Sigmoid colon (tissue), 7 donors: ENCODE data around the gene THSD1. TPM values are rescaled to one million over a fixed set of nuclear protein-coding genes. Genes with fewer than 3 reads are reported as not detected.

ENCODE experiments used
- DNase-seq: peaks from one replicate; pipeline ENCODE4 v3.0.0-alpha.2; 2019
- H3K27ac ChIP-seq, 4 donors: fragments of 200-600 bp; sonication (generic); one replicate each; pipeline ENCODE4 v1.5.1; 2016 to 2019; ENCODE audit warnings: mild to moderate bottlenecking in 1 of 4
- H3K27me3 ChIP-seq, 3 donors: fragments of 200-600 bp; sonication (generic); one replicate each; pipeline ENCODE4 v1.5.1; 2019; ENCODE audit warnings: mild to moderate bottlenecking in 1 of 3
- H3K36me3 ChIP-seq, 4 donors: fragments of 200-600 bp; sonication (generic); one replicate each; pipeline ENCODE4 v1.5.1; 2016 to 2019
- H3K4me1 ChIP-seq, 4 donors: fragments of 200-600 bp; sonication (generic); one replicate each; pipeline ENCODE4 v1.5.1; 2017 to 2019
- H3K4me3 ChIP-seq, 4 donors: fragments of 200-600 bp; sonication (generic); one replicate each; pipeline ENCODE4 v1.5.1; 2017 to 2019; ENCODE audit warnings: mild to moderate bottlenecking in 2 of 4, moderate library complexity in 1 of 4
- H3K9me3 ChIP-seq, 4 donors: fragments of 200-600 bp in 3 of 4; sonication (generic) in 3 of 4; one replicate each; pipeline versions ENCODE4 v1.5.1 to v1.6.1; 2013 to 2019
- CTCF ChIP-seq, 4 experiments: fragments of 450-650 bp in 3 of 4; fragments of 200-600 bp in 1 of 4; IDR thresholded peaks; one replicate each; pipeline ENCODE4 v1.5.1; 2016 to 2019; ENCODE audit warnings: antibody characterized with exemption in 4 of 4, mild to moderate bottlenecking in 3 of 4, moderate library complexity in 2 of 4
- EP300 ChIP-seq, 4 donors: sonication (generic); formaldehyde crosslinking; IDR thresholded peaks; one replicate each; pipeline ENCODE4 v1.6.1; 2017; ENCODE audit warnings: antibody characterized with exemption in 4 of 4
- POLR2A ChIP-seq, 2 donors: fragments of 450-650 bp; IDR thresholded peaks; one replicate each; pipeline ENCODE4 v1.6.1; 2016; ENCODE audit warnings: antibody characterized with exemption in 2 of 2, mild to moderate bottlenecking in 2 of 2, moderate library complexity in 2 of 2
- POLR2AphosphoS5 ChIP-seq, 4 donors: sonication (generic); formaldehyde crosslinking; IDR thresholded peaks; one replicate each; pipeline ENCODE4 v1.6.1; 2017; ENCODE audit warnings: antibody characterized with exemption in 4 of 4
- WGBS, 2 donors: extraction: QIAGEN DNeasy Blood & Tissue Kit; methylation state at CpG; one replicate each; pipeline ENCODE4 v1.1.7; 2013; 5-methylcytosine and 5-hydroxymethylcytosine counted together
- intact Hi-C: fragments of 100-400 bp; cut with DNase I; formaldehyde crosslinking; loops from one replicate; pipeline ENCODE4 v1.15.1; 2023
- polyA plus RNA-seq, 3 donors: library from polyadenylated mRNA; stranded (reverse); fragments of 200-250 nt; gene quantifications; one replicate each; pipeline ENCODE4 v1.2.3, GENCODE V29; 2013
- total RNA-seq, 4 donors: library from RNA; depleted of rRNA; stranded (reverse); fragments of >200 nt; gene quantifications; one replicate each; pipeline ENCODE4 v1.1.0, GENCODE V29; 2016
- donor health status: healthy with polysubstance abuse.
- donor health status: Bipolar disorder and iron deficiency.
- donor health status: healthy.

THSD1 gene
- total RNA-seq (1 to 10 TPM; 3.0 to 6.4 (median 4.8) TPM), polyA plus RNA-seq (1 to 10 TPM in 1 of 3 donors, under 1 TPM in 1, not detected in 1; 0.60 to 1.6 TPM)

- TF ChIP-seq POLR2AphosphoS5 (IDR thresholded peaks at IDR 0.05) (peak in 3 of 4 donors; percentile 8 to 46 (median 27)), POLR2A (IDR thresholded peaks at IDR 0.05) (no peak)
- Histone ChIP-seq H3K4me3 (peak within 1 kb of the TSS; percentile 20 to 50 (median 42)), H3K9me3 (no peaks in the 10 kb centered on the region), H3K27me3 (peaks cover 0 to 22% (median 13%) of the 10 kb centered on the region in 3 donors), H3K4me1 (peaks cover 0 to 15% (median 12%) of the 10 kb centered on the region in 4 donors), H3K27ac (peak within 1 kb of the TSS; percentile 4 to 49 (median 18)), H3K36me3 (peaks cover 0 to 17% (median 0%) of the 10 kb centered on the region in 4 donors)
- peak; percentile 82 for DNase-seq
- WGBS, 2 donors = 1% methylated on average over 68 of the region's 68 CpGs
- intact Hi-C loops = no loop called here
Observed at GRCh38 chr13:52405767-52406494, at the start of gene THSD1. TSS of gene THSD1 (minus strand) at chr13:52406172. CDS start at chr13:52402600, 3,572 bp downstream.

GRCh38 chr13:52455677-52456041 lies 49.7 kb upstream of the THSD1 start:
- Histone ChIP-seq H3K4me3 (peak overlapping the region; percentile 49 to 88 (median 73)), H3K27me3 (no peaks in the 10 kb centered on the region), H3K27ac (peak overlapping the region; percentile 88 to 96 (median 95)), H3K9me3 (no peaks in the 10 kb centered on the region), H3K4me1 (peaks cover 0 to 19% (median 15%) of the 10 kb centered on the region in 4 donors), H3K36me3 (no peaks in the 10 kb centered on the region)
- no peak for TF ChIP-seq CTCF (IDR thresholded peaks at IDR 0.05)
- 0 to 1% methylated on average over 37 of the region's 37 CpGs for WGBS, 2 donors
- intact Hi-C loops = loop anchor here (10.0 kb wide), 1 partner anchor 1051 kb away; no protein-coding TSS in a partner anchor
- peak; percentile 83 for DNase-seq

GRCh38 chr13:52454820-52455676 lies 49.1 kb upstream of the THSD1 start, which contains the start of gene CKAP2:
TSS of gene CKAP2 (plus strand) at chr13:52455478. CDS start at chr13:52455557, 79 bp downstream.
- peak; percentile 97 for DNase-seq
- WGBS, 2 donors = 0% methylated on average over 56 of the region's 56 CpGs
- no peaks in the 10 kb centered on the region for H3K27me3 ChIP-seq
- H3K4me3 ChIP-seq = peak within 1 kb of the TSS; percentile 49 to 88 (median 73)
- H3K36me3 ChIP-seq = no peaks in the 10 kb centered on the region
- intact Hi-C loops = loop anchor here (5.0 to 10.0 kb wide), 4 partner anchors 162 to 1050 kb away; partner anchors contain the start of genes SUGT1 and WDFY2
- peak within 1 kb of the TSS; percentile 88 to 96 (median 95) for H3K27ac ChIP-seq
- no peaks in the 10 kb centered on the region for H3K9me3 ChIP-seq
- H3K4me1 ChIP-seq = peaks cover 0 to 20% (median 16%) of the 10 kb centered on the region in 4 donors
- peak; percentile 71 to 94 (median 83) for TF ChIP-seq POLR2AphosphoS5 (IDR thresholded peaks at IDR 0.05)
- TF ChIP-seq POLR2A (IDR thresholded peaks at IDR 0.05) = peak; percentile 46 to 54
- no peak for TF ChIP-seq CTCF (IDR thresholded peaks at IDR 0.05)

- Histone ChIP-seq H3K27ac (peak overlapping the region; percentile 88 to 96 (median 95)), H3K4me1 (peaks cover 0 to 21% (median 16%) of the 10 kb centered on the region in 4 donors), H3K4me3 (peak overlapping the region; percentile 49 to 88 (median 73)), H3K9me3 (no peaks in the 10 kb centered on the region), H3K36me3 (no peaks in the 10 kb centered on the region), H3K27me3 (no peaks in the 10 kb centered on the region)
- intact Hi-C loops = loop anchor here (5.0 to 10.0 kb wide), 4 partner anchors 163 to 1050 kb away; partner anchors contain the start of genes SUGT1 and WDFY2
- TF ChIP-seq POLR2AphosphoS5 (IDR thresholded peaks at IDR 0.05) (no peak), EP300 (IDR thresholded peaks at IDR 0.05) (no peak), POLR2A (IDR thresholded peaks at IDR 0.05) (no peak), CTCF (IDR thresholded peaks at IDR 0.05) (no peak)
- WGBS, 2 donors = 3 to 10% methylated on average over 8 of the region's 8 CpGs
- DNase-seq = no peak
Observed at GRCh38 chr13:52454459-52454819, 48.5 kb upstream of the THSD1 start.
